SK-N-SH (cell line): ENCODE data around the gene LTBP1.

Source experiments
- CHD2 ChIP-seq: fragments of 150-350 bp; IDR thresholded peaks from 2 replicates; pipeline ENCODE4 v1.6.1; 2018; ENCODE audit warnings: low read length; ENCODE audit not compliant: partially characterized antibody
- FOSL2 ChIP-seq: IDR thresholded peaks from 2 replicates; pipeline ENCODE4 v1.4.0; 2012; ENCODE audit warnings: low read depth, mild to moderate bottlenecking, moderate library complexity, borderline replicate concordance
- FOXJ3 ChIP-seq: sonication (generic); formaldehyde crosslinking; IDR thresholded peaks from 2 replicates; pipeline ENCODE4 v1.5.1; 2020; ENCODE audit warnings: mild to moderate bottlenecking, missing genetic modification reagents
- GATA2 ChIP-seq: sonication (generic); formaldehyde crosslinking; IDR thresholded peaks from 2 replicates; pipeline ENCODE4 v1.5.0; 2020; ENCODE audit warnings: mild to moderate bottlenecking, missing genetic modification reagents
- JUND ChIP-seq: IDR thresholded peaks from 2 replicates; pipeline ENCODE4 v1.4.0; 2012
- NRF1 ChIP-seq: IDR thresholded peaks from 2 replicates; pipeline ENCODE4 v1.6.1; 2012; ENCODE audit warnings: low read depth, mild to moderate bottlenecking, low read length
- RAD21 ChIP-seq: IDR thresholded peaks from 2 replicates; pipeline ENCODE4 v1.6.1; 2012; ENCODE audit warnings: mild to moderate bottlenecking, low read length
- SIN3A ChIP-seq: IDR thresholded peaks from 2 replicates; pipeline ENCODE4 v1.6.1; 2012; ENCODE audit warnings: low read depth, mild to moderate bottlenecking, low read length, moderate library complexity, borderline replicate concordance
- TF ChIP-seq, protein P1 (sequence below): IDR thresholded peaks from 2 replicates; pipeline ENCODE4 v1.4.0; 2012; ENCODE audit warnings: low read depth
- TF ChIP-seq, protein P2 (sequence below): fragments of 150-350 bp; IDR thresholded peaks from 2 replicates; pipeline ENCODE4 v1.6.1; 2017; ENCODE audit warnings: antibody characterized with exemption, low read length, low read depth, borderline replicate concordance
- TF ChIP-seq, protein P3 (sequence below): fragments of 200-600 bp; sonication (generic); IDR thresholded peaks from 2 replicates; pipeline ENCODE4 v1.6.1; 2017; ENCODE audit warnings: antibody characterized with exemption, mild to moderate bottlenecking, moderate library complexity

DNA sequence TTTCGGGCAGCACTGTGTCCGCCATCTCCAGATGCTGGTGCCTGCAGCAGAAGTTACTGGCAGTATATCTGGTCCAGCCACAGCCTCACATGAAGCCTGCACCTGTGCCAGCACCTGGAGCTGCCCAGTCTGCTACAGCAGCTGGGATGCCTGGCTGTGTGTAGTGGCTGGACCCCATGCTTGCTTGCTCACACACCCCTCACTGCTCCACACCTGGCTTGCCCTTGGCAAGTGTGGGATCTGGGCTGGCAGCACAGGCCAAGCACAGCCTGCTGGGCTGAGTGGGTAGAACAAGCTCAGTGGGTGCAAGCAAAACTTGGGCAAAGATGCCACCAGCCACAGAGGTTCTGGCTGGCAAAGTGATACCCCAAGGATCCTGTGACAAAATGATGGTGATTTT is 320.3 kb downstream of the LTBP1 start:
- TF ChIP-seq, protein P1, sequence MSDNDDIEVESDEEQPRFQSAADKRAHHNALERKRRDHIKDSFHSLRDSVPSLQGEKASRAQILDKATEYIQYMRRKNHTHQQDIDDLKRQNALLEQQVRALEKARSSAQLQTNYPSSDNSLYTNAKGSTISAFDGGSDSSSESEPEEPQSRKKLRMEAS = no peak
- TF ChIP-seq, protein P2, sequence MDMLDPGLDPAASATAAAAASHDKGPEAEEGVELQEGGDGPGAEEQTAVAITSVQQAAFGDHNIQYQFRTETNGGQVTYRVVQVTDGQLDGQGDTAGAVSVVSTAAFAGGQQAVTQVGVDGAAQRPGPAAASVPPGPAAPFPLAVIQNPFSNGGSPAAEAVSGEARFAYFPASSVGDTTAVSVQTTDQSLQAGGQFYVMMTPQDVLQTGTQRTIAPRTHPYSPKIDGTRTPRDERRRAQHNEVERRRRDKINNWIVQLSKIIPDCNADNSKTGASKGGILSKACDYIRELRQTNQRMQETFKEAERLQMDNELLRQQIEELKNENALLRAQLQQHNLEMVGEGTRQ = no peak
- TF ChIP-seq, protein P3, sequence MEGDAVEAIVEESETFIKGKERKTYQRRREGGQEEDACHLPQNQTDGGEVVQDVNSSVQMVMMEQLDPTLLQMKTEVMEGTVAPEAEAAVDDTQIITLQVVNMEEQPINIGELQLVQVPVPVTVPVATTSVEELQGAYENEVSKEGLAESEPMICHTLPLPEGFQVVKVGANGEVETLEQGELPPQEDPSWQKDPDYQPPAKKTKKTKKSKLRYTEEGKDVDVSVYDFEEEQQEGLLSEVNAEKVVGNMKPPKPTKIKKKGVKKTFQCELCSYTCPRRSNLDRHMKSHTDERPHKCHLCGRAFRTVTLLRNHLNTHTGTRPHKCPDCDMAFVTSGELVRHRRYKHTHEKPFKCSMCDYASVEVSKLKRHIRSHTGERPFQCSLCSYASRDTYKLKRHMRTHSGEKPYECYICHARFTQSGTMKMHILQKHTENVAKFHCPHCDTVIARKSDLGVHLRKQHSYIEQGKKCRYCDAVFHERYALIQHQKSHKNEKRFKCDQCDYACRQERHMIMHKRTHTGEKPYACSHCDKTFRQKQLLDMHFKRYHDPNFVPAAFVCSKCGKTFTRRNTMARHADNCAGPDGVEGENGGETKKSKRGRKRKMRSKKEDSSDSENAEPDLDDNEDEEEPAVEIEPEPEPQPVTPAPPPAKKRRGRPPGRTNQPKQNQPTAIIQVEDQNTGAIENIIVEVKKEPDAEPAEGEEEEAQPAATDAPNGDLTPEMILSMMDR = no peak
- TF ChIP-seq RAD21 (no peak), FOXJ3 (CRISPR knock-in tag) (no peak), GATA2 (no peak), FOSL2 (no peak), SIN3A (no peak), NRF1 (no peak), JUND (no peak), CHD2 (no peak)
